HG02798 (cell line): ENCODE data around the gene GPR108.
A peak's percentile ranks its signal among the peaks of the same experiment; 100 is the strongest.
"Not testable (repeated sequence)": the region's sequence is repeated elsewhere in the genome, so short reads cannot be mapped to it uniquely, and the experiment has no call there.

Source experiments
- ATAC-seq: cut with Tn5 transposase; IDR thresholded peaks from one replicate; pipeline ENCODE4 v1.9.1; 2021; ENCODE audit warnings: mild to moderate bottlenecking; ENCODE audit not compliant: unreplicated experiment, poor library complexity

Gene GPR108

DNA sequence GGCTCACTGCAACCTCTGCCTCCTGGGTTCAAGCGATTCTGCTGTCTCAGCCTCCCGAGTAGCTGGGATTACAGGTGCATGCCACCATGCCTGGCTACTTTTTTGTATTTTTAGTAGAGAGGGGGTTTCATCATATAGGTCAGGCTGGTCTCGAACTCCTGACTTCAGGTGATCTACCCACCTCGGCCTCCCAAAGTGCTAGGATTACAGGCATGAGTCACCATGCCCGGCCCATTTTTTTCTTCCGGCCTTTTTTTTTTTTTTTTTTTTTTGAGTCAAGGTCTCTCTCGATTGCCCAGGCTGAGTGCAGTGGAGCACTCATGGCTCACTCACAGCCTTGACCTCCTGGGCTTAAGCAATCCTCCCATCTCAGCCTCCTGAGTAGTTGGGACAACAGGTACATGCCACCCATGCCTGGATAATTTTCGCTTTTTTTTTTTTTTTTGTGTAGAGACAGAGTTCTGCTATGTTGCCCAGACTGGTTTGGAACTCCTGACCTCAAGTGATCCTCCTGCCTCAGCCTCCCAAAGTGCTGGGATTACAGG, 24.9 kb upstream of the GPR108 start:
- ATAC-seq = not testable (repeated sequence)

DNA sequence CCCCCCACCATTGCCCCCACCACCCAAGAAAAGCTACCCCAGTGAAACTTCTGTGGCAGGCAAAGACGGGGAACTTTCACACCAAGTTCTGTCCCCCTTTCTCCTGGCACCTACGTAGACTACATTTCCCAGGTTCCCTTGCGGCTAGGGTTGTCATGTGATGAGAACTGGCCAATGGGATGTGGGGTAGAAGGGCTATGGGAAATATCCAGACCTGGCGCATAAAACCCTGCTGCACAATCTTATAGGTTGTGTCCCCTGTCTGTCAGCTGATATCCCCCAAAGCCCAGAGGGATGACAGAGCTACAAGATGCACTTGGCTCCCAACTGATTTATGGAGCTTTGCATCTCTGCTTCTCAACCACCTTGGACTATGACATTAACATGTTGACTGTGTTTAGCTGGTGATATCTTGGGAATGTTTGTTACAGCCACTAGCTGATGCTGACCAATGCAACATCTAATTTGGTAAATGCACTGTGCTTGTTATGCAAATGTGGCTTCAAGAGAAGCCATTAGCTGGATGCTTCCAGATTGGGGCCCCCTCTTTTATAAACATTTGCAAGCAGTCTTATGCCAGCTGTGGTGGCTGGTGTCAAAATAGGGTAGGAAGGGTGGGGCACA, 23.8 kb upstream of the GPR108 start:
- no peak for ATAC-seq

DNA sequence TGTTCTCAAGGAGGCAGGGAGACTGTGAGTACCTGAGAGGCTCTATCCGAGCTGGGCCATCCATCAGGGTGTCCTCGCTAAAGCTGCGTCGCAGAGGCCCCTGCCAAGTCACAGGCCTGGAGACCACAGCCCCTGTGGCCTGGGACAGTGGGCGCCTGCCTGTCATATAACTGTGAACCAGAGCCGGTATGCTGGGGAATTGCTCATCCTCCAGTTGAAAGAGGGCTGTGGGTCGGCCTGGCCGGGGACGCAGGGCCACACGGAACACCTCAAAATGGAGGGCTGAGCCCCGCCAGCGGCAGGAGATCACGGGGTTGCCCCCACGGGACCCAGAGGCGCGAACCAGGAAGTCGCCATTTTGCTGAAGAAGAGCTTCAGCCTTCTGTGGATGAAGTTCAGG, 23.2 kb upstream of the GPR108 start:
- ATAC-seq = no peak

DNA sequence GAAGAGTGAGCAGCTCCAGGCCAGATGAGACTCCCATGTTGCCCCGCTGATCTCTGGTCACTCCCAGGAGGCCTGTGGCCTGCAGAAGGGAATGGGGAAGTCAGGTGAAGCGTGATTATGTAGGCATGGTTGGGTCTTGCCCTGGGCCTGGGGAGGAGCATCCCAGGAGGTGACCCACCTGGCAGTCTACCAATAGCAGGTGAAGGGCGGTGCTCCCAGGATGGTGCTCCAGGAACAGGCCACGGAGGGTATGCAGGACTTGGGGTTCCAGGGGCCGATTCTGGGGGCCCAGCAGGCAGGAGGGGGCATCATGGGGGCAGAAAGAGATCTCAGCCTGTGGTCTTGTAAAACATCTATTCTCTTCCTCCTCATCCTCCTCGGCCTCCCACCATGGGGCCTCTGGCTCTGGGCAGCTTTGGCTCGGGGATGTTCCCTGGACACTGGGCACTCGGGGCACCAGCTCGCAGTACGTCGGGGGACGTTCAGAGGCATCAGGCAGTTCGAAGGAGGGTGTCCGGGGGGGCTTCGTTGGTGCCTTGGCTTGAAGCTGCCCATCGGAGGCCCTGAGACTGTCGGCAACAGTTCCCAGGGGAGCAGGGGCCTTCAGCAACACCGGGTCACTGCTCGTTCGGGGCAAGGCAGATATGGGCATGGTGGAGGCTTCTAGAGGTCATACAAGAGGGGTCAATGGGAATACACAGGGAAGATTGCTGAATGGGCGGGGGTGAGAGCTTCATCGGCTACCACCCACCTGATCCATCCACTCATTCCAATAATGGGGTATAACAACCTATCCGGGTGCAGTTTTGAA, 17.5 kb upstream of the GPR108 start:
- ATAC-seq = no peak

DNA sequence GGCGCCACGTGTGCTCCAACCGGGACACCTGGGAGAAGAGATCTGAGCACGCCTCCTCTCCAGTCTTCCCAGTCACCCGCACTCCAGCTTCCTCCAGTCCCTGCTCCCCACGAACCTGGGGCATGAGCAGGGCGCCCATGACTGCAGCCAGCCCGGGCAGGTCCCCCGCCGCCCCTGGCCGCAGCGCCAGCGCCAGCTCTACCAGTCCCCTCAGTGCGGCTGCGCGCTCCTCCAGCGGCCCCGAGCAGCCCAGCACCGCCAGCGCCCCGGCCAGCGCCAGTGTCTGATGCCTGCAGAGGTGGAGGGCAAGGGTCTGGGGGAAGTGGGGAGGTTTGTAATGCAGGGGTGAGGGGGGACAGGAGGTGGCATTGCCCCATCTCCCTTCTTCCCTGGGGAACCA, 16.8 kb upstream of the GPR108 start:
- ATAC-seq = no peak

DNA sequence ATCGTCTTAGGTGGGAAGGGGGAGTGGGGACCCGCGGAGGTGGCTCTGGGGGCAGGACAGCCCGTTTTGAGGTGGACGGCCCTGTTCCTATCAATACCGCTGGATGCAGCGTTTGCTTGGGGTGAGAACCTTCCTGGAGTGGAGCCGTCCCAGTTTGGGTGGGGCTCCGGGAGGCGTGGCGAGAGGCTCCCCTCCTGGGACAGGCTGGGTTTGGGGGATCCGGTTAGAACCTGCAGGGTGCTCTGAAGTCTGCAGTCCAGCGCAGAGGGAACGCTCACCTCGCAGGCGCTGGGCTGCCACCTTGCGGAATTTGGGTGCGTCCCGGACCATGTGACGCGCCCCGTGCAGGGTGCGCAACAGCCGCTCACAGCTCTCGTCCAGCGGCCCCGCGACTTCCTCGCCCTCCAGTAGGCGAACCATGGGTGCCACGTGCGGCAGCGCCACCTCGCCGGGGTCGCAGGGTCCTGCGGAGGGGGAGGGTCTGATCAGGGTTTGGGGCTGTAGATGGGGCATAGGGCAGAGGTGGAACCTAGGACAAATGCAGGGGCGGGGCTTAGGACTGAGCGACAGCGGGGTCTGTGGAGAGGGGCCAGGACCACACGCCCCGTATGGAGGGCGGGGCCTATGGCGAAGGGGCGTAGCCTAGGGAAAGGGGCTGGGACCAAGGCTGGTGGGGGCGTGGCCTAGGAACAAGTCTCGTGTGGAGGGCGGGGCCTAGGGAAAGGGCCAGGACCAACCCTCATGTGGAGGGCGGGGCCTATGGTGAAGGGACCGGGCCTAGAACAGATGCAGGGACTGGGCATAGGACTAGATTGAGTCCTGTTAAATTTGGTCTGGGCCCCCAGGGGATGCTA, 16.0 kb upstream of the GPR108 start:
- ATAC-seq = peak; percentile 83

DNA sequence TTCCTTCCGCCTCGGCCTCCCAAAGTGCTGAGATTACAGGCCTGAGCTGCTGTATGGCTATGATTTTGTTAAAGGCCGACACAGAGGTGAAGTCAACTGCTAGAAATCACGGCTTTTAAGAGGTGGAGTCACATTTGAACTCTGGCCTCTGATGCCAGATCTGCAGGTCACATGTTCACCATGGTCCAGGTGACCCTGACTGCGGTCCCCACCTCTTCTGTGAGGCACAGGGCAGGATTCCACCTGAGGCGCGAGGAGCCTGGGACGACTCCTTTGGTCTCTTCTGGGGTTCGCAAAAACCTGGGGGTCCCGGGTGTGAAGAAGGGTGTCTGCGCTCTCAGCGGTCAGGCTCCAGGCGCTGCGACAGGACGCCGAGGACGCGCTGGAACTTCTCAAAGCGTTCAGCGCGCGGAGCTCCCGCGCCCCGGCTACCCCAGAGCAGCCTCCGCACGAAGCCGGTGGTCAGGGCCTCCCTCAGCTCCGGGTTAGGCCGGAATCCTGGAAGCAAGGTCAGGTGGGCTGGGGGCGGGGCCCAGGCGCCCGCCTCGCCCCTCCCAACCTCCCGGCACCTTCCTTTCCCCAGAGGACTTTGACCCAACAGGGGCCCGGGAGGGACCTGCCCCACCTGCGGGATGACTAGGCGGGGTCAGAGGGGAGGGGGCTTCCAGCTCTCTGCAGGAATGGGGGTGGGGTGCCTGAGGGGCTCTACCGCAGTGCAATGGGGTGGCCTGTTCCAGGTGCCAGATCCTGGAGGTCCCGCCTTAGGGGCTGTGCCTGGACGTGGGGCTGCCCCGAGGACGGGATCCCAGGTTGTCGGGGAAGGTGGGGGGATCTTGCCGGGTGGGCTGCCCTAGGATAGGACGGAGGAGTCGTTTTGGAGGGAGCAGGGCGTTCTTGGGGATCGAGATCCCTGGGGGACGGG, 15.1 kb upstream of the GPR108 start:
- ATAC-seq = no peak

DNA sequence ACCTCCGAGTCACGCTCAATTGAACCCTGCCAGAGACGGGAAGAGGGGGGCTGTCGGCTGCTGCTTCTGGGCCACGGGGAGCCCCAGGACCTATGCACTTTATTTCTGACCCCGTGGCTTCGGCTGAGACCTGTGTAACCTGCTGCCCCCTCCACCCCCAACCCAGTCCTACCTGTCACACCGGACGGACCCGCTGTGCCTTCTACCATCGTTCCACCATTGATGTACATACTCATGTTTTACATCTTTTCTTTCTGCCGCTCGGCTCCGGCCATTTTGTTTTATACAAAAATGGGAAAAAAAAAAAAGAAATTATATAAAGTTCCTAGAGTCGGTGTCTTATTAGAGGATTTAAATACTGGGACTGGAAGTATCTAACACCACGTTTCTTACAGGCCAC, 13.8 kb upstream of the GPR108 start:
- ATAC-seq = no peak

DNA sequence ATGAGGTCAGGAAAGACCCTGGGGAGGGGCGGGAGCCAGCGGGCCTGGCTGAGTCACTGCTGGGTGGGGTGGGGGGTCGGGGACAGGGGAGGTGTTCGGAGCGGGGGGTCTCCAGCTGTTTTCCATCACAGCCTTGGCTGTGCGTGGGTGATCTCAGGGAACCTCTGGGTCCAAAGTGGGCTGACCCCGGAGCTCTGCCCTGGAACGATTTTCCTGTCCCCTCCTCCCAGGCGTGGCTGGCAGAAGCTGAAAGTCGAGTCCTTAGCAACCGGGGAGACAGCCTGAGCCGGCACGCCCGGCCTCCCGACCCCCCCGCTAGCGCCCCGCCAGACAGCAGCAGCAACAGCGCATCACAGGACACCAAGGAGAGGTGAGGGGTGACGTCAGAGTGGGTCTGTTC, 12.7 kb upstream of the GPR108 start:
- ATAC-seq = no peak

DNA sequence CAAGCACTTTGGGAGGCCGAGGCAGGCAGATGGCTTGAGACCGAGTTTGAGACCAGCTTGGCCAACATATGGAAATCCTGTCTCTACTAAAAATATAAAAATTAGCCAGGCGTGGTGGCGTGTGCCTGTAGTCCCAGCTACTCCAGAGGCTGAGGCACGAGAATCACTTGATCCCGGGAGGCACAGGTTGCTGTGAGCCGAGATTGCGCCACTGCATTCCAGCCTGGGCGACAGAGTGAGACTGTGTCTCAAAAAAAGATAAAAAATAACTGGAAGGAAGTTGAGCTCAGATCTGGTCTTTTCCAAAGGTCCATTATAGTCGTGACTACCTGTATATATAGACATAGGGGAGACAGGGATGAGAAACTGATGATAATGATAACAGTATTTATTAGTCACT, 11.2 kb upstream of the GPR108 start:
- ATAC-seq = not testable (repeated sequence)

DNA sequence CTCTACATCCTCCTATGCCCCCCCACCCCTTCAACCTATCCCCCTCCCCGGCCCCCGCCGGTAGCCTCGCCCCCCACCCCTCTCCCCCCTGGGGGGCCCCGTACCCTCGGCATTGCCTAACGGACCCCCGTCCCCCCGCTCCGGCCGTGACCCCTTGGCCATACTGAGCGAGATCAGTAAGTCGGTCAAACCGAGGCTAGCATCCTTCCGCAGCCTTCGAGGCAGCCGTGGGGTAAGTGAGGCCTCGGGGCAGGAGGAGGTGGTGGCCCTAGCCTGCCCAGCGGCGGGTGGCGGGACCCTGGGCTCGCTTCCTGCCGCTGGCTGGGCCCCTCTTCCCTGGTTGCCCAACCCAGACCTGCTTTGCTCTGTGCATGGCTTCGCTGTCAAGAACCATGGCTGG, 8.6 kb upstream of the GPR108 start:
- ATAC-seq = no peak

DNA sequence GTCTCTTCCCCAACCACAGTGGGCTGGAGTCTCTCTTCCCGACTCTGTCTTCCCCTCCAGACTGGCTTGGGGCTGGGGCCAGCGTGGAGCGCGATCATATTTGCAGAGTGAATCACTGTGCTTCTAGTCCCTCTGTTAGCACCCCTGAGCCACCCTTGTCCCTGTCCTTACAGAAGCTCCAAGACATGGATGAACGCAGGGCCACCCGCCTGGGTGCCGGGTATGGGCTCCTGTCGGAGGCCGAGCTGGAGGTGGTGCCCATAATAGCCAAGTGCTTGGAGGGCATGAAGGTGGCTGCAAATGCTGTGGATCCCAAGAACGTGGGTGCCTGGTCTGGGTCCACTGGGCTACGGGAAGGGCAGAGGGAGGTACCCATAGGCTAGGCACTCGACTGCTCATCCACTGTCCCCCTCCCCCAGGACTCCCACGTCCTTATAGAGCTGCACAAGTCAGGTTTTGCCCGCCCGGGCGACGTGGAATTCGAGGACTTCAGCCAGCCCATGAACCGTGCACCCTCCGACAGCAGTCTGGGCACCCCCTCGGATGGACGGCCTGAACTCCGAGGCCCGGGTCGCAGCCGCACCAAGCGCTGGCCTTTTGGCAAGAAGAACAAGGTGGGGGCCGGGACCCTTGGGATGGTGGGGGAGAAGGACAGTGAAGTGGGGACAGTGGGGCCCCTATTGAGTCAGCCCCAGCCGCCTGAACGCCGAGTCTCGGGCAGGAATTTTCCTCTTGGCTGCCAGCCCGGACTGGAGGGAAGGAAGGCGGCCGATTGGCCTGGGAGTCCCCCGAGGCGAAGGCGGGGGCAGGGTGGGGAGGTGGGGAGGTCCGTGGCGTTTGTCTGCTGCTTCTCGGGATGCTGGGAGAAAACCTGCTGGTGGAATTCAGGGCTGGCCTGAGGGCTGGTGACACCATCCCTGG, 7.3 kb upstream of the GPR108 start:
- ATAC-seq = no peak

DNA sequence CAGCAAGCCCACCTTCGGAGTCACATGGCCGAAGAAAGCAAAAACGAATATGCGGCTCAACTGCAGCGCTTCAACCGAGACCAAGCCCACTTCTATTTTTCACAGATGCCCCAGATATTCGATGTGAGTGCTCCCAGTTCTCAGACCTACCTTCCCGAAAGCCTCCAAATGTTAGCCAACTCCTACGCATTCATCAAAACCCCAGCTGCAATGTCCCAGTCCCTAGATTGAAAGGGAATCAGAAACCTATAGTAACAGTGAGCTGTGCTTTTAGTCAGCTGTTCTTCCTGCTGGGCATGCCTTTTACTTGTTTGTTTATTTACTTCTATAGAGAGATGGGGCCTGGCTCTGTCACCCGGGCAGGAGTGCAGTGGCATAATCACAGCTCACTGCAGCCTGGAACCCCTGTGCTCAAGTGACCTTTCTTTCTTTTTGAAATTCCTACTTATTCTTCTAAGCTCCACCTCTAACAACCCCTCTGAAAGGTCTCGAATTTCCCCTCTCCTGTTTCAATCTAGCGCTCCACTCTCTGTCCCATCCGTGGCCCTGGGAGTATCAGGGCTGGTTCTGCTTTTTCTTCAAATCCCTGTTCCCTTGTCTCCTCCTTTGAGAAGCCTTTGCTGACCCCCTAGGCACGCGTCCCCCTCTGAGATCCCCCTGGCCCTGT, 6.5 kb upstream of the GPR108 start:
- no peak for ATAC-seq

DNA sequence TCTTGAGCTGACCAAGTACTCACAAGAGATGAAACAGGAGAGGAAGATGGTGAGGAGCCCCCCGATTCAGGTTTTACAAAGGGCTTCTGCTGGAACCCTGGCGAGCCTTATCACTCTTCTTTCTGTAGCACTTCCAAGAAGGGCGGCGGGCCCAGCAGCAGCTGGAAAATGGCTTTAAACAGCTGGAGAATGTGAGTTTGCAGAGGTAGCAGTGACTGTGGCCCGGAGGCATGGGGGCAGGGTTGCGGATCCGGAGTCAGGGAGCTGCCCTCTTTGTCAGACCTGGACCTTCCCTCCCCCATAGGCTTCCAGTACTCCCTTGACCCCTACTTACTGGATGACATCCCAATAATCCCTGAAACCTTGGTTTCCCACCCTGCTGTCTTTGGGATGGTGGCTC, 5.7 kb upstream of the GPR108 start:
- no peak for ATAC-seq

DNA sequence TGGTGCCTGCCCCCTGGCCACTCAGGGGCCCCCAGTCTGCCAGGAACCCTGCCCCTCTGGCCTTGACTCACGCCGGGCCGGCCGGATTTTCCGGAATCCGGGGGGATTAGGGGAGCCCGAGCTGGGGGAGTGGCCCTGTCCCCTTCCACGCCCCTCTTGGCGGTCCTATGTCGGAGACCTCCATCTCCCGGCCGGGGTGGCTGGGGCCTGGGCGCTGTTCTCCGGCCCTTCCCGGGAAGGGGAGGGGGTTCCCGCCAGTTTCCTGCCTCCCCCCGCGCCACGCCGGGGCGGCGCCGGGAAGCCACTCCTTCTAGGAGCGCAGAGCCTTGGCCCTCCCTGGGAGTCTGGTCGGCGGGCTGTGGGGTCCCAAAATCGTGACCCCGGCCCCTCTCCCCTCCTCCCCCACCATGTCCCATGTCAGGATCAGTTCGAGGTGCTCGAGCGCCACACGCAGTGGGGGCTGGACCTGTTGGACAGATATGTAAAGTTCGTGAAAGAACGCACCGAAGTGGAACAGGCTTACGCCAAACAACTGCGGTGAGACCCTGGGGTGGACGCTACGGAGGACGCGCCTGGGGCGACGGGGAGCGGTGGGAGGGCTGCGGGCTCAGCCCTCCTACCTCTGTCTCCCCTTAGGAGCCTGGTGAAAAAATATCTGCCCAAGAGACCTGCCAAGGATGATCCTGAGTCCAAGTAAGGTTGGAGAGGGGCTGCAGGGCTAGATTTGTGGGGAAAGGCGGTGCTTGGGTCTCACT, 3.4 kb upstream of the GPR108 start:
- ATAC-seq = no peak

DNA sequence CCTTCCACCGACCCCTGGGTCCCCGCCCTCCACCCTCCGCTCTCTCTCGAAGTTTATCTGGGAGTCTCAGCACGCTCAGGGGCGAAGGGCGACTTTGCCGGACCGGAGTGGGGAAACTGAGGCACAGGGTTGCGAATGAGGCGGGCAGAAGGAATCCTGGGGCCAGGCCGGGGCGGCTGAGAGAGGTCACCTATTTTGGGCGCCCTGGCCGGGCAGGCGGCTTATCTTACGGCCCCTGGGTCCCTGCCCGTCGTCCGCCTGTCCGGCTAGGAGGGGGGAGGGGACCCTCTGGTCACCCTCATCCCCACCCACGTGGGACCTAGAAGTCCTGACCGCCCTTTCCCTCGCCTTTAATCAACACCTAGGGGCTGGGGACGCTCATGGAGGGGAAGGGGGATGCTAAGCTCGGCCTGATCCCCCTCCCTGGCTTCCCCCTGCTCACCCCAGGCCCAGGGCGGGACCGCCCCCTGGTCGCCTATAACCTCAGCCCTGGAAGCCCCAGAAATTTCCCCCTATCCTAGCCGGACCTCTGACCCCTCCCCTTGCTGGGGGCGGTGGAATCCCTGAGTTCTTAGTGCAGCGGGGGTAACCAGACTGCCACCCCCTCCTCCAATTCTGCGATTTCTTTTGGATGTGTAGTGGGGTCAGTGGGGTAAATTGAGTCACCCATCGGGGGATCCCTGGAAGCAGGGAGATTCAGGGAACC, 2.7 kb upstream of the GPR108 start:
- ATAC-seq = no peak

DNA sequence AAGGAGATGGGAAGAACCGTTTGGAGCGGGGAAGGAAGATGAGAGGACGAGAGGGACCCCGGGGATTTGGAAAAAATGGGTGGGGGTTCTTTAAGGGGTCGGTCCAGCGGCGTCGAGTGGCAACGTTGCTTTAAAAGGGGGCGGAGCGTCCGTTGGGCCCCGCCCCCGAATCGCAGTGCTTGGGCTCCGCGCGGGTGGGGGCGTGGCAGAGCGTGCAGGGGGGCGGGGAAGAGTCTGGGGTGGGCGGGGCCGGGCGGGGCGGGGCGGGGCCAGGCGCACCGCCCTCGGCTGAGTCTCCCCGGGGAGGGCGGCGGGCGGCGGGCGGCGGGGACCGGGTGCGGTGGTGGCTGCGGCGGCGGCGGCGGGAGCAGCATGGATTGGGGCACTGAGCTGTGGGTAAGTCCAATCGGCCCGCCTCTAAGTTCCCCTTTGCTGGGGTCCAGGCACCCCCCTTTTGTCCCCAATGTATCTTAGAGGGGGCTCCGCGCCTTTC, 2.1 kb upstream of the GPR108 start, which contains the start of gene TRIP10:
Gene TRIP10 (plus strand): TSS at position 291 of the 493 bp plus-strand sequence. CDS start 82 bp downstream, at position 373.
- ATAC-seq = no peak
